ENCODE measurements around the gene RBFOX2.

The RBFOX2 gene

GRCh38 chr22:35899736-35900135 lies 128.9 kb downstream of the RBFOX2 start:
- no peak for DNase-seq (ENCODE audit: low spot score)

GRCh38 chr22:35896111-35896705 lies 132.4 kb downstream of the RBFOX2 start:
- DNase-seq (ENCODE audit: low spot score) = no peak

- peak; percentile 26 for DNase-seq (ENCODE audit: low spot score)
These were observed 133.5 kb downstream of the RBFOX2 start for GRCh38 chr22:35894937-35895708.

GRCh38 chr22:35894464-35894878 lies 134.2 kb downstream of the RBFOX2 start:
- no peak for DNase-seq (ENCODE audit: low spot score)

GRCh38 chr22:35893698-35894097 lies 134.9 kb downstream of the RBFOX2 start:
- no peak for DNase-seq (ENCODE audit: low spot score)

GRCh38 chr22:35892192-35892591 lies 136.4 kb downstream of the RBFOX2 start:
- DNase-seq (ENCODE audit: low spot score) = peak; percentile 37

DNA sequence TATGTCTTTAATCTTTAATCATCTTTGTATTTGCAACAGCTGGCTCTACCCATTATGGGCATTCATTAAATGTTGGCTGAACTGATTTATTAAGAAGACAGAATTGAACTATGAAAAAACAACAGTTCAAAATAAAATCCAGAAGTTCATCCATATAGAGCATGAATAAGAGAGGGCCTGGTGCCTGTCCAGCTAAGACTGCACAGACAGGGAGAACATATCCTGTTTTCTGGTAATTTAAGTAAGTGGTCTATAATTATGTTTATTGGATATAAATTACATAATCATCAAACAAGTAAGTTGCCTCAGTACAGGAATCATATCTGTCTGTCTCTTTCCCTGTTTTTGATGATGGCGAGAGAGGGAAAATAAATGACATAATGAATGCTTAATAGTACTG lies 137.2 kb downstream of the RBFOX2 start:
- no peak for DNase-seq (ENCODE audit: low spot score)

- DNase-seq (ENCODE audit: low spot score) = no peak
These were observed 139.6 kb downstream of the RBFOX2 start for GRCh38 chr22:35889071-35889470.

DNA sequence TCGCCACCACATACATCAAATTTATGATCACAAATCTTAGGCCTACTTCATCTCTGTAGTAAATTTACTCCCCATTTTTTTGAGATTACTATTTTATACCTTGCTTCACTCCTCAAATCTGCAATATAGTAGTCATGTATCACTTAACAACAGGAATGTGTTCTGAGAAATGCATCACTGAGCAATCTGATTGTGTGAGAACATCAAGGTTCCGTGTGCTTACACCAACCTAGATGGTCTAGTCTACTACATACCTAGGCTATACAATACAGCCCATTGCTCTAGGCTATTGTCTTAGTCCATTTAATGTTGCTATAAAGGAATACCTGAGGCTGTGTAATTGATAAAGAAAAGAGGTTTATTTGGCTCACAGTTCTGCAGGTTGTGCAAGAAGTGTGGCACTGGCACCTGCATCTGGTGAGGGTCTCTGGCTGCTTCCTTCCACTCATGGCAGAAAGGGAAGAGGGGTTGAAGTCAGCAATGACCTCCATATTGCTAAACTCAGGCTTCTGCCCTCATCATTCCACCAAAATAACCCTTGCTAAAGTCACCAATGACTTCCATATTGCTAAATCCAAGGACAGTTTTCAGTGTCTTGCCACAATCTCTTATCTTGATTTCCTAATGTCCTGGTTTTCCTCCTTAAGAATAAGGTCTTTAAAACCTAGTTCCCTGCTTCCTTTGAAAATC lies 140.3 kb downstream of the RBFOX2 start:
- DNase-seq (ENCODE audit: low spot score) = peak; percentile 67

- peak; percentile 56 for DNase-seq (ENCODE audit: low spot score)
These were observed 141.2 kb downstream of the RBFOX2 start for GRCh38 chr22:35887296-35887875.

DNA sequence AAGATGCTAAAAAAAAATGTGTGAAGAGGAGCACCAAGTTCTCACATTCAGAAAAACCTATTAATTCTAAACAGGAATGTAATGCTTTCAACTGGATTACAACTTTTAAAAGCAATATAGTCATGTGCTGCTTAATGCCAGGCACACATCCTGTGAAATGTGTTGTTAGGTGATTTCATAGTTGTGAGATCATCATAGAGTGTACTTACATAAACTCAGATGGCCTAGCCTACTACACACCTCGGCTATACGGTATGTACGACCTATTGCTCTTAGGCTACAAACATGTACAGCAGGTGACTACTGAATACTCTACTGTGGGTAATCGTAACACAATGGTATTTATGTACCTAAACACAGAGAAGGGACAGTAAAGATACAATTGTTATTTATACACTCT lies 142.3 kb downstream of the RBFOX2 start:
- DNase-seq (ENCODE audit: low spot score) = peak; percentile 23

- DNase-seq (ENCODE audit: low spot score) = no peak
These were observed 144.1 kb downstream of the RBFOX2 start for GRCh38 chr22:35884529-35884928.

DNA sequence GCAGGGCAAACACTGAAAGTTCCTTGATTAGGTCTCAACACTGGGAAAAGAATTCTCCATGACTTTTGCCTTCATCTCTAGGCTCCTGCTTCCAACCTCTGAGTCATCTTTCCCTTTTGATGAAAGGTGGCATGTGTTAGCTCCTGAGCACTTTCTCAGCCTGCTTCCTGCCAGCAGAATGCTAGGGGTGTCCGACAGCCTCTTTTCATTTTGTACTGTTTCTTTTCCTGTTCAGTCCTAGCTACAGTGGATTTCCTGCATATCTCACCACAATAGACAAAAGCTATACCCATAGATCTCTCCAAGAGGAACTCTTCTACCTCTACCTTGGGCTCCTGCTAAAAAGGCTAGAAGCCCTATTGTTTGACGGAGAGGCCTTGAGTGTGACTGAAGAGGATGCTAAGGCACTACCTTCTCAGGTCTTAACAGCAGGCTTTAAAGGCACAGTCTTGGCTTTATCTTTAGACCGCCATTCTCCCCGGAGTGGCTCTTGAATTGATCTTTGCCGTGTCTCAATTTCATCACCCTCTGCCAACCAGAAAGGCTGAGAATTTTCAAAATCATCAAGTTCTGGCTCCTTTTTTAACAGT lies 145.5 kb downstream of the RBFOX2 start:
- peak; percentile 52 for DNase-seq (ENCODE audit: low spot score)

DNA sequence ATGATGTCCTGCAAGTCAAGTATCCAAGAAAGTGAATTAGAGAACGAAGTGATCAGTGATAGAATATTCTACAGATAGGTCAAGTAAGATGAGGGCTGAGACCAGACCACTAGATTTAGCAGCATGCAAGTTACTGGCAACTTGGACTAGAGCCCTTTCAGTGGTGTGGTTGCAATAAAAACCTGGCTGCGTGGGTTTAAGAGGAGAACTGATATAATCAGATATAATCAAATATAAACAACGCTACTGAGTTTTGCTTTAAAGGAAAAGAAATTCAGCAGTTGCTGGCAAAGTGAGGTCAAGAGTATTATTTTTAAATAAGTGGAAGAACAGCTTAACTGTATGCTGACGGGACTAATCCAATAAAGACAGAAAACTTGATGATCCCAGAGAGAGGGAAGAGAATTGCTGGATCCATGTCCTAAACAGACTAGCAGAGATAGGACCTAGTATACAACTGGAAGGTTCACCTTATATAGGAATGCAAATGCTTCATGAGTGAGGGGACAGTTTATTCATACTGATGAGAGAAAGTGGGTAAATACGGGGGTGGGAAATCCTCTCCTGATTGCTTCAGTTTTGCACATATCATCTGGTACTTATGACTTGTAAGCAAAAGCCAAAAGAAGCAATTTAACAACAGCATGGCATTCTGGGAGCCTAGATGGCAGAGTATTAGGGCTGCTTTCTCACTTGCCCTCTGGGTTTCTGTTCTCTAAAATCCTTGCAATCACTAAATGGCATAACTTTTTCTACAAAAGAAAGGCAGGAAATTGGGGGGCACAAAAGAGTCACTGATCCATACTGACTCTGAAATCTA lies 146.2 kb downstream of the RBFOX2 start:
- DNase-seq (ENCODE audit: low spot score) = no peak

DNA sequence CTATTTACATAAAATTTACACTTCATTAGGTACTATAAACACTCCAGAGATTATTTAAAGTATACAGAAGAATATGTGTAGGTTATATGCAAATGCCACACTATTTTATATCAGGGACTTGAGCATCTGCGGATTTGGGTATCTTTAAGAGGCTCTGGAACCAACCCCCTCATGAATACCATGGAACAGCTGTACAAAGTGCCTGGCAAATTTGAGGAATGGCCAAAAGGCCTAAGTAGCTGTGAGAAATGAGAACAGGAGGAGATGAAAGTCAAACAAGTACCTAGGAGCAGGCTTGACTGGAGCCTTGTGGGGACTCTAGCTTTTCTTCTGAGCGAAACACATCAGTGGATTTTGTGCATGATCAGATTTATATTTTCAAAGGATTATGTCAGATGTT lies 149.3 kb downstream of the RBFOX2 start:
- DNase-seq (ENCODE audit: low spot score) = no peak

DNA sequence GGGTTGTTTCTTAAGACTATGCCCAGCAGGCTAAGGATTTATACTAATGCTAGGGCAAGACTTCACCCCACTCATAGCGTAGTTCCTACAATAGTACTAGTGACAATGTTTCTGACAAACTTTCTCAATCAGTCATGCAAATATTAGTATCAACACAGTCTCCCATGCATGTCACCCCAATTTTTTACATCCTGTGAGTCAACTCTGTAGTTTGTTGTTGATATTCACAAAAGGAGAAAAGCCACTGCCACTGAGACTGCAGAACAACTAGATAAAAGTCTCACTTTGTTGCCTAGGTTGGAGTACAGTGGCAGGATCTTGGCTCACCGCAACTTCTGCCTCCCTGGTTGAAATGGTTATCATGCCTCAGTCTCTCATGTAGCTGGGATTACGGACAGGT lies 155.2 kb downstream of the RBFOX2 start:
- DNase-seq (ENCODE audit: low spot score) = no peak

- DNase-seq (ENCODE audit: low spot score) = no peak
These were observed 156.2 kb downstream of the RBFOX2 start for GRCh38 chr22:35872451-35872850.

DNA sequence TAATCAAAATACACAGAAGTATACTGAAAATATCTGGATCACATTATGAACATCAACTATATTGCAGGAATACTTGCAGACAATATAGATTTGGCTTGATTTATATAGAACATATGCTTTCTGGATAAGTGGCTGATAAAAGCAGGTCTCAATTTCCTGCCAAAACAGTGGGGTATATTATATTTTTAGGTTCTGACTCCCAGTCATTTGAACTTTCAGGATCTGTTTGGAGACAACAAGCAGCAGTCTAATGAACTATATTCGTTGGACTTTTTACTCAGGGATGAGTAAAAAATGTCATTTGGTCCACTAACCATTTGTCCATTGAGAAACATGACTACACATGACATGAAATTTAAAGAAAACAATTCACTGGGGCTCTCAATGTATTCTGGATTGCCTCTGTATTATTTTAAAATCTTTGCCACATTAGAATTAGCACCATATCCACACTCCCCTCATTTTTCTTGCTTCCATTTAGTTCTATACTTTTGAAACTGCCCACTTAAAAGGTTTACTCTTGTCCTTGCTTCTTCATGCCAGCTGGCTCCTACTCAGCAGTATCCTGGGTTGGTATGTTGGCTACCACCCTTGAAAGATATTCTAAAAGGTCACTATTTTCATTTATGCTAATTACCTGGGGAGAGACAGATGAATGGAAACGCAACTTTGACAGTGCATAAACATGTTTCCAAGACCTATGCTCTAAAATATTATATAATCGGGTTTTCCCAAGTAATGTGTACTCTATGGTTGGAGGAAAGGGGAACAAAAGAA lies 157.9 kb downstream of the RBFOX2 start:
- no peak for DNase-seq (ENCODE audit: low spot score)

GRCh38 chr22:35868938-35869337 lies 159.7 kb downstream of the RBFOX2 start:
- DNase-seq (ENCODE audit: low spot score) = peak; percentile 29

DNA sequence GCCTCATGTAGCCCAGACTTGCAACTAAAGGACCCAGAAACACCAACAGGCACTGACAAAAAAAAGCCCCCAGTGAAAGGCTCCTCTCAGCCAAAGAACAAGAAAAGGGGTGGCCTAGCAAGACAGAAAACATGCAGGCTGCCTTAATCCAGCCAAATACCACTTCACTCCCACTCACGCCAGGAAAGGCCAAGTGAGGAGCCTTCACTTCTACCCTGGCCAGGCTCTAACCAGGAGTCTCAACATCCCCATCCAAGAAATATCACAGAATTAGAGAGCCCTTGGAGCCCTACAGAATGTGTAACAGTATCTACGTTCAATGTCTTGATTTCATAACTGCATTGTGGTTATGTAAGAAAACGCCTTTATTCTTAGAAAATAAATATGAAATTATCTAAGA lies 162.0 kb downstream of the RBFOX2 start:
- no peak for DNase-seq (ENCODE audit: low spot score)
